IPS-11a (cell line): ENCODE results near the gene ARHGAP23.
"Not testable (repeated sequence)": the region's sequence is repeated elsewhere in the genome, so short reads cannot be mapped to it uniquely, and the experiment has no call there.

Experiments used
- H3K4me3 ChIP-seq: one replicate; pipeline ENCODE4 v1.5.1; 2013; ENCODE audit warnings: low read depth, low read length, control low read depth

ARHGAP23 gene

GRCh38 chr17:38485146-38485468 is 56.8 kb downstream of the ARHGAP23 start:
- H3K4me3 ChIP-seq: no peak overlapping the region

- not testable (repeated sequence) for H3K4me3 ChIP-seq
Observed at GRCh38 chr17:38485681-38486298, 57.5 kb downstream of the ARHGAP23 start.

- not testable (repeated sequence) for H3K4me3 ChIP-seq
Observed at GRCh38 chr17:38489774-38490173, 61.5 kb downstream of the ARHGAP23 start.

- not testable (repeated sequence) for H3K4me3 ChIP-seq
Observed at GRCh38 chr17:38491346-38492066, 63.2 kb downstream of the ARHGAP23 start.

GRCh38 chr17:38492067-38493040 is 64.1 kb downstream of the ARHGAP23 start:
- H3K4me3 ChIP-seq: not testable (repeated sequence)

- H3K4me3 ChIP-seq: not testable (repeated sequence)
Observed at GRCh38 chr17:38494152-38494551, 65.9 kb downstream of the ARHGAP23 start.

- not testable (repeated sequence) for H3K4me3 ChIP-seq
Observed at GRCh38 chr17:38497656-38498055, 69.4 kb downstream of the ARHGAP23 start.

GRCh38 chr17:38498353-38498752 is 70.1 kb downstream of the ARHGAP23 start:
- H3K4me3 ChIP-seq: no peak overlapping the region

GRCh38 chr17:38499230-38499629 is 71.0 kb downstream of the ARHGAP23 start:
- not testable (repeated sequence) for H3K4me3 ChIP-seq

GRCh38 chr17:38501718-38502117 is 73.5 kb downstream of the ARHGAP23 start:
- H3K4me3 ChIP-seq: not testable (repeated sequence)

- H3K4me3 ChIP-seq: not testable (repeated sequence)
Observed at GRCh38 chr17:38503286-38503913, 75.1 kb downstream of the ARHGAP23 start.

- H3K4me3 ChIP-seq: no peak overlapping the region
Observed at GRCh38 chr17:38504216-38504615, 76.0 kb downstream of the ARHGAP23 start.

GRCh38 chr17:38507436-38507835 is 79.2 kb downstream of the ARHGAP23 start:
- H3K4me3 ChIP-seq: no peak overlapping the region

- H3K4me3 ChIP-seq: no peak overlapping the region
Observed at GRCh38 chr17:38507921-38508569, 79.8 kb downstream of the ARHGAP23 start.

- H3K4me3 ChIP-seq: no peak overlapping the region
Observed at GRCh38 chr17:38508570-38508950, 80.3 kb downstream of the ARHGAP23 start.

- H3K4me3 ChIP-seq: no peak overlapping the region
Observed at GRCh38 chr17:38508954-38509771, 80.9 kb downstream of the ARHGAP23 start.

- peak overlapping the region; percentile 8 for H3K4me3 ChIP-seq
Observed at GRCh38 chr17:38509772-38510420, 81.6 kb downstream of the ARHGAP23 start.

- H3K4me3 ChIP-seq: peak overlapping the region; percentile 10
Observed at GRCh38 chr17:38510421-38511149, 82.3 kb downstream of the ARHGAP23 start.
